COLO668 (cell line): Measurements from ENCODE around the gene MRPL49.
"Not testable (repeated sequence)": the region's sequence is repeated elsewhere in the genome, so short reads cannot be mapped to it uniquely, and the experiment has no call there.

Experiments used
- DNase-seq: peaks from one replicate; lab custom pipeline; 2025; ENCODE audit not compliant: unreplicated experiment; lab: John Stamatoyannopoulos, UW

MRPL49 gene

GRCh38 chr11:65165410-65166317 is 43.5 kb downstream of the MRPL49 start:
- DNase-seq = no peak

- no peak for DNase-seq
Observed at GRCh38 chr11:65166893-65167292, 44.8 kb downstream of the MRPL49 start.

GRCh38 chr11:65167656-65168055 is 45.5 kb downstream of the MRPL49 start:
- DNase-seq = no peak

GRCh38 chr11:65169164-65169641 is 47.1 kb downstream of the MRPL49 start:
- DNase-seq = no peak

GRCh38 chr11:65170058-65170534 is 48.0 kb downstream of the MRPL49 start, which contains the start of gene SPDYC:
TSS of gene SPDYC (plus strand) at chr11:65170233. CDS start at chr11:65171358, 1,125 bp downstream.
- no peak for DNase-seq

- no peak for DNase-seq
Observed at GRCh38 chr11:65172600-65172999, 50.5 kb downstream of the MRPL49 start.

GRCh38 chr11:65174571-65175010 is 52.5 kb downstream of the MRPL49 start:
- DNase-seq = not testable (repeated sequence)
